H1 (cell line): Measurements from ENCODE around the gene SNX15. TPM values are rescaled to one million over a fixed set of nuclear protein-coding genes. Genes with fewer than 3 reads are reported as not detected.

ENCODE experiments used
- CTCF ChIA-PET: fragments of 300-600 bp; sonication (Branson Sonifier 250); formaldehyde crosslinking; loops from one replicate; lab custom pipeline; 2021; ENCODE audit not compliant: partially characterized antibody; lab: Charles Lee
- POLR2A ChIA-PET: fragments of 300-600 bp; sonication (Branson Sonifier 250); formaldehyde crosslinking; loops from one replicate; lab custom pipeline; 2021; ENCODE audit warnings: inconsistent platforms; ENCODE audit not compliant: partially characterized antibody; lab: Charles Lee
- DNase-seq, 2 experiments: peaks; one replicate each; pipeline versions ENCODE4 v3.0.0 to v3.0.0-alpha.2; 2010 to 2022; ENCODE audit warnings: low spot score in 2 of 2, low read depth in 1 of 2, mixed read lengths in 1 of 2
- FAIRE-seq: peaks from 2 replicates; lab custom pipeline; 2011; peaks lifted over from hg19 to GRCh38; lab: Jason Lieb, UNC
- H2AFZ ChIP-seq: 2 replicates; pipeline ENCODE4 v1.8.1; 2012; ENCODE audit warnings: low read length, inconsistent platforms
- H2AK5ac ChIP-seq: 2 replicates; pipeline ENCODE4 v1.6.1; 2013; ENCODE audit warnings: low read depth, low read length
- H2BK120ac ChIP-seq: replicated peaks from 2 replicates; pipeline ENCODE3; 2013; ENCODE audit warnings: low read depth, low read length, inconsistent platforms
- H2BK12ac ChIP-seq: 2 replicates; pipeline ENCODE4 v1.6.1; 2013; ENCODE audit warnings: low read depth, low read length
- H2BK15ac ChIP-seq: 2 replicates; pipeline ENCODE4 v1.6.1; 2013; ENCODE audit warnings: low read length
- H2BK20ac ChIP-seq: 2 replicates; pipeline ENCODE4 v1.6.1; 2013; ENCODE audit warnings: low read length
- H2BK5ac ChIP-seq: 2 replicates; pipeline ENCODE4 v1.6.1; 2013; ENCODE audit warnings: low read depth, low read length
- H3K14ac ChIP-seq: 2 replicates; pipeline ENCODE4 v1.6.1; 2013; ENCODE audit warnings: inconsistent platforms; ENCODE audit not compliant: insufficient read length
- H3K18ac ChIP-seq: 2 replicates; pipeline ENCODE4 v1.6.1; 2013; ENCODE audit warnings: low read length; ENCODE audit errors: extremely low read depth
- H3K23ac ChIP-seq: 2 replicates; pipeline ENCODE4 v1.6.1; 2013; ENCODE audit warnings: inconsistent platforms; ENCODE audit not compliant: insufficient read length
- H3K23me2 ChIP-seq: 2 replicates; pipeline ENCODE4 v1.6.1; 2013; ENCODE audit warnings: low read depth, low read length
- H3K27ac ChIP-seq: 2 replicates; pipeline ENCODE4 v1.6.1; 2011; ENCODE audit warnings: low read depth, low read length, inconsistent platforms
- H3K27me3 ChIP-seq, 4 experiments: replicated peaks in 1 of 4; 1 replicate in 1 of 4; 2 replicates in 3 of 4; pipeline versions ENCODE4 v1.6.1 to v1.8.1; 2011 to 2013; ENCODE audit warnings: low read length in 3 of 4, mild to moderate bottlenecking in 3 of 4, inconsistent platforms in 2 of 4, mixed read lengths in 2 of 4, moderate library complexity in 1 of 4; ENCODE audit not compliant: control insufficient read depth in 3 of 4, insufficient read depth in 3 of 4; ENCODE audit errors: extremely low read depth in 1 of 4
- H3K36me3 ChIP-seq, 4 experiments: 2 replicates each; pipeline versions ENCODE4 v1.6.1 to v1.8.1; 2011 to 2013; ENCODE audit warnings: mild to moderate bottlenecking in 4 of 4, low read length in 3 of 4, moderate library complexity in 2 of 4, control low read depth in 1 of 4, inconsistent platforms in 1 of 4; ENCODE audit not compliant: insufficient read depth in 4 of 4, control insufficient read depth in 2 of 4
- H3K4ac ChIP-seq: replicated peaks from 2 replicates; pipeline ENCODE3; 2013; ENCODE audit warnings: low read length, low read depth, mixed read lengths, inconsistent platforms; ENCODE audit not compliant: insufficient read length
- H3K4me1 ChIP-seq, 4 experiments: replicated peaks in 1 of 4; 1 replicate in 1 of 4; 2 replicates in 3 of 4; pipeline versions ENCODE4 v1.6.1 to v1.8.1; 2011 to 2013; ENCODE audit warnings: low read length in 3 of 4, inconsistent platforms in 2 of 4, mixed read lengths in 1 of 4; ENCODE audit not compliant: insufficient read depth in 4 of 4, control insufficient read depth in 3 of 4
- H3K4me2 ChIP-seq, 2 experiments: 2 replicates each; pipeline versions ENCODE4 v1.6.1 to v1.8.1; 2011 to 2013; ENCODE audit warnings: low read depth in 2 of 2, low read length in 2 of 2, control low read depth in 1 of 2, inconsistent platforms in 1 of 2, mild to moderate bottlenecking in 1 of 2; ENCODE audit not compliant: insufficient read depth in 1 of 2
- H3K4me3 ChIP-seq, 4 experiments: fragments of 200-600, 300-600 bp in 1 of 4; sonication (generic), shearing (Covaris generic), sonication (Bioruptor Twin) in 1 of 4; 2 replicates each; pipeline versions ENCODE4 v1.5.1 to v1.8.1; 2011 to 2016; ENCODE audit warnings: low read length in 4 of 4, low read depth in 3 of 4, control low read depth in 2 of 4, inconsistent platforms in 2 of 4, mild to moderate bottlenecking in 2 of 4, mixed read lengths in 1 of 4, moderate library complexity in 1 of 4; ENCODE audit not compliant: insufficient read depth in 2 of 4; ENCODE audit errors: extremely low read depth in 1 of 4
- H3K56ac ChIP-seq: replicated peaks from 2 replicates; pipeline ENCODE3; 2013; ENCODE audit warnings: low read depth, mild to moderate bottlenecking, mixed read lengths, low read length, inconsistent platforms; ENCODE audit not compliant: insufficient read length
- H3K79me1 ChIP-seq: 2 replicates; pipeline ENCODE4 v1.6.1; 2013; ENCODE audit warnings: low read depth, low read length, control low read depth
- H3K79me2 ChIP-seq, 2 experiments: 2 replicates each; pipeline versions ENCODE4 v1.6.1 to v1.8.1; 2012 to 2013; ENCODE audit warnings: low read length in 2 of 2, mild to moderate bottlenecking in 2 of 2, inconsistent platforms in 1 of 2; ENCODE audit not compliant: insufficient read depth in 2 of 2, control insufficient read depth in 1 of 2
- H3K9ac ChIP-seq, 4 experiments: replicated peaks in 1 of 4; 1 replicate in 1 of 4; 2 replicates in 3 of 4; pipeline versions ENCODE4 v1.6.1 to v1.8.1; 2011 to 2013; ENCODE audit warnings: low read depth in 3 of 4, low read length in 3 of 4, control low read depth in 2 of 4, mild to moderate bottlenecking in 2 of 4, moderate library complexity in 2 of 4, inconsistent platforms in 1 of 4; ENCODE audit errors: extremely low read depth in 1 of 4
- H3K9me3 ChIP-seq, 2 experiments: 2 replicates each; pipeline versions ENCODE4 v1.6.1 to v1.8.1; 2012 to 2013; ENCODE audit warnings: mild to moderate bottlenecking in 2 of 2, moderate library complexity in 2 of 2, control low read depth in 1 of 2, inconsistent platforms in 1 of 2, low read depth in 1 of 2, low read length in 1 of 2, mixed read lengths in 1 of 2; ENCODE audit not compliant: insufficient read depth in 2 of 2
- H4K20me1 ChIP-seq, 2 experiments: replicated peaks in 1 of 2; 2 replicates each; pipeline versions ENCODE3 to v1.8.1; 2011 to 2013; ENCODE audit warnings: inconsistent platforms in 2 of 2, low read length in 2 of 2, mild to moderate bottlenecking in 1 of 2; ENCODE audit not compliant: insufficient read depth in 2 of 2, control insufficient read depth in 1 of 2
- H4K5ac ChIP-seq: 2 replicates; pipeline ENCODE4 v1.6.1; 2013; ENCODE audit warnings: low read length, low read depth, mixed read lengths, inconsistent platforms; ENCODE audit not compliant: insufficient read length
- H4K8ac ChIP-seq: 2 replicates; pipeline ENCODE4 v1.8.0; 2013; ENCODE audit warnings: mild to moderate bottlenecking, moderate library complexity, low read length, inconsistent platforms; ENCODE audit not compliant: insufficient read depth; ENCODE audit errors: extremely low read depth
- H4K91ac ChIP-seq: replicated peaks from 2 replicates; pipeline ENCODE3; 2013; ENCODE audit warnings: low read length, mixed read lengths, inconsistent platforms; ENCODE audit not compliant: insufficient read length
- BACH1 ChIP-seq: IDR thresholded peaks from 2 replicates; pipeline ENCODE4 v1.6.1; 2012; ENCODE audit warnings: low read length, improper control_type of control experiment
- BCL11A ChIP-seq, 2 experiments: IDR thresholded peaks; one replicate each; pipeline ENCODE4 v1.6.1; 2011; ENCODE audit warnings: low read depth in 2 of 2, low read length in 2 of 2, mild to moderate bottlenecking in 2 of 2
- BRCA1 ChIP-seq: IDR thresholded peaks from 2 replicates; pipeline ENCODE4 v1.6.1; 2012; ENCODE audit warnings: low read depth, low read length, improper control_type of control experiment
- CBX5 ChIP-seq: fragments of 300-800, 300-1000 bp; sonication (generic); IDR thresholded peaks from 2 replicates; pipeline ENCODE4 v1.7.1; 2016; ENCODE audit warnings: antibody characterized with exemption, low read length, low read depth
- CBX8 ChIP-seq: fragments of 300-800, 300-1000 bp; sonication (generic); IDR thresholded peaks from 2 replicates; pipeline ENCODE4 v1.7.1; 2016; ENCODE audit warnings: low read depth, low read length, borderline replicate concordance
- EZH2 ChIP-seq: fragments of 200-600 bp; sonication (generic); IDR thresholded peaks from 2 replicates; pipeline ENCODE4 v1.7.1; 2012; ENCODE audit warnings: low read depth, mild to moderate bottlenecking, moderate library complexity, low read length, inconsistent platforms; ENCODE audit not compliant: severe bottlenecking
- MAFK ChIP-seq: IDR thresholded peaks from 2 replicates; pipeline ENCODE4 v1.6.1; 2012; ENCODE audit warnings: low read depth, mild to moderate bottlenecking, improper control_type of control experiment, low read length
- NANOG ChIP-seq: IDR thresholded peaks from 2 replicates; pipeline ENCODE4 v1.6.1; 2011; ENCODE audit warnings: low read length, low read depth, mild to moderate bottlenecking, inconsistent platforms; ENCODE audit not compliant: insufficient read depth, poor library complexity, severe bottlenecking
- NRF1 ChIP-seq: IDR thresholded peaks from 2 replicates; pipeline ENCODE4 v1.6.1; 2011; ENCODE audit warnings: mild to moderate bottlenecking, low read depth, low read length, improper control_type of control experiment
- SP2 ChIP-seq: IDR thresholded peaks from 2 replicates; pipeline ENCODE4 v1.6.1; 2012; ENCODE audit warnings: mild to moderate bottlenecking, low read length, inconsistent platforms
- TAF1 ChIP-seq: IDR thresholded peaks from 2 replicates; pipeline ENCODE4 v1.6.1; 2011; ENCODE audit warnings: mild to moderate bottlenecking, low read depth, low read length
- WGBS, 2 experiments: shearing (Covaris generic) in 1 of 2; methylation state at CpG; one replicate each; pipeline versions ENCODE4 v1.1.6 to v1.1.7; 2013 to 2015; ENCODE audit warnings: low lambda C conversion rate in 2 of 2, mixed read lengths in 2 of 2, inconsistent platforms in 1 of 2, low coverage in 1 of 2, missing lambda C conversion rate in 1 of 2; ENCODE audit not compliant: insufficient replicate concordance in 2 of 2, insufficient coverage in 1 of 2, insufficient read length in 1 of 2; ENCODE audit errors: extremely low coverage in 1 of 2, missing lambda C conversion rate in 1 of 2; 5-methylcytosine and 5-hydroxymethylcytosine counted together
- polyA plus RNA-seq, 7 experiments: library from polyadenylated mRNA; depleted of rRNA in 3 of 7; stranded (reverse) in 5 of 7; unstranded in 2 of 7; fragments of >200 nt in 5 of 7; fragments of 200-250 nt in 2 of 7; gene quantifications; 1 replicate in 5 of 7; 2 replicates in 1 of 7; 4 replicates in 1 of 7; pipeline versions ENCODE4 v1.2.1 to v1.2.3, GENCODE V29; 2011 to 2013; ENCODE audit warnings: missing spikeins in 2 of 7, mixed read lengths in 2 of 7
- total RNA-seq: library from RNA; stranded (reverse); fragmentation: NEBNext Ultra II Directional; extraction: Animal tissue kit (Norgen Biotek cat#: 25700); gene quantifications from 2 replicates; pipeline ENCODE4 v1.2.1, GENCODE V29; 2021
- TF ChIP-seq, protein P1 (sequence below): IDR thresholded peaks from 2 replicates; pipeline ENCODE4 v1.6.1; 2012; ENCODE audit warnings: low read length, inconsistent platforms
- TF ChIP-seq, protein P2 (sequence below): IDR thresholded peaks from 2 replicates; pipeline ENCODE4 v1.6.1; 2012; ENCODE audit warnings: inconsistent platforms

The SNX15 gene
- total and polyA plus RNA-seq, 2 of the 8 experiments (the other 6 are each of a cell fraction or from before 2014, with no cell fraction given): 13.0 to 18.3 TPM

GRCh38 chr11:65035579-65035978 lies 8.3 kb downstream of the SNX15 start:
- no peaks in the 10 kb centered on the region for H3K79me2 ChIP-seq
- no peak overlapping the region for H3K14ac ChIP-seq
- H2BK20ac ChIP-seq: no peak overlapping the region
- no peaks in the 10 kb centered on the region for H4K20me1 ChIP-seq
- no peak overlapping the region for H4K91ac ChIP-seq
- no peak for TF ChIP-seq SP2
- TF ChIP-seq CBX5: no peak
- no peak for TF ChIP-seq BCL11A (IDR thresholded peaks at IDR 0.05; ENCODE audit: low read depth in 2 of 2, low read length in 2 of 2)
- TF ChIP-seq, protein P1, sequence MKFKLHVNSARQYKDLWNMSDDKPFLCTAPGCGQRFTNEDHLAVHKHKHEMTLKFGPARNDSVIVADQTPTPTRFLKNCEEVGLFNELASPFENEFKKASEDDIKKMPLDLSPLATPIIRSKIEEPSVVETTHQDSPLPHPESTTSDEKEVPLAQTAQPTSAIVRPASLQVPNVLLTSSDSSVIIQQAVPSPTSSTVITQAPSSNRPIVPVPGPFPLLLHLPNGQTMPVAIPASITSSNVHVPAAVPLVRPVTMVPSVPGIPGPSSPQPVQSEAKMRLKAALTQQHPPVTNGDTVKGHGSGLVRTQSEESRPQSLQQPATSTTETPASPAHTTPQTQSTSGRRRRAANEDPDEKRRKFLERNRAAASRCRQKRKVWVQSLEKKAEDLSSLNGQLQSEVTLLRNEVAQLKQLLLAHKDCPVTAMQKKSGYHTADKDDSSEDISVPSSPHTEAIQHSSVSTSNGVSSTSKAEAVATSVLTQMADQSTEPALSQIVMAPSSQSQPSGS: no peak
- no peak for TF ChIP-seq NRF1
- TF ChIP-seq BACH1: no peak
- no peak for TF ChIP-seq MAFK
- TF ChIP-seq CBX8: no peak
- TF ChIP-seq EZH2: no peak
- TF ChIP-seq BRCA1: no peak
- no peak for TF ChIP-seq NANOG
- TF ChIP-seq, protein P2, sequence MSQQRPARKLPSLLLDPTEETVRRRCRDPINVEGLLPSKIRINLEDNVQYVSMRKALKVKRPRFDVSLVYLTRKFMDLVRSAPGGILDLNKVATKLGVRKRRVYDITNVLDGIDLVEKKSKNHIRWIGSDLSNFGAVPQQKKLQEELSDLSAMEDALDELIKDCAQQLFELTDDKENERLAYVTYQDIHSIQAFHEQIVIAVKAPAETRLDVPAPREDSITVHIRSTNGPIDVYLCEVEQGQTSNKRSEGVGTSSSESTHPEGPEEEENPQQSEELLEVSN: no peak
- no peak for TF ChIP-seq TAF1
- H2BK12ac ChIP-seq: no peak overlapping the region
- CTCF ChIA-PET: no interaction called here
- no peak for DNase-seq
- no peak overlapping the region for H4K8ac ChIP-seq
- no peak overlapping the region for H2AK5ac ChIP-seq
- H3K18ac ChIP-seq: no peak overlapping the region
- no peak overlapping the region for H3K27ac ChIP-seq
- WGBS, 2 experiments: 80% methylated on average over 11 of the region's 11 CpGs; no CpG with 5 or more reads in 1 of the 2 experiments
- no peak overlapping the region for H2BK5ac ChIP-seq
- H2BK15ac ChIP-seq: no peak overlapping the region
- H3K4me2 ChIP-seq: no peak overlapping the region
- H3K4me1 ChIP-seq: no peaks in the 10 kb centered on the region
- no peak overlapping the region for H3K9ac ChIP-seq
- H3K56ac ChIP-seq: no peak overlapping the region
- no peak overlapping the region for H2BK120ac ChIP-seq
- no peak overlapping the region for H4K5ac ChIP-seq
- no peak overlapping the region for H3K4me3 ChIP-seq
- no peaks in the 10 kb centered on the region for H3K79me1 ChIP-seq
- H3K9me3 ChIP-seq: no peaks in the 10 kb centered on the region
- H2AFZ ChIP-seq: no peak overlapping the region
- no peak overlapping the region for H3K4ac ChIP-seq
- FAIRE-seq: no peak
- no peaks in the 10 kb centered on the region; a peak in 2 of 8 replicates for H3K36me3 ChIP-seq
- H3K23me2 ChIP-seq: no peaks in the 10 kb centered on the region
- POLR2A ChIA-PET: interaction anchor here (0.7 to 1.5 kb wide), 4 partner anchors 11 to 77 kb away, joined by 3 to 5 read pairs (median 3); no protein-coding TSS in a partner anchor
- no peak overlapping the region for H3K23ac ChIP-seq
- H3K27me3 ChIP-seq: no peaks in the 10 kb centered on the region
